IMR-90 (cell line): ENCODE measurements around the gene NKD1. TPM values are rescaled to one million over a fixed set of nuclear protein-coding genes. Genes with fewer than 3 reads are reported as not detected.

Experiments
- ATAC-seq: fragments of 200-7000 bp; cut with Tn5 transposase; 2 replicates; pipeline ENCODE4 v1.9.1; 2020; ENCODE audit warnings: low read depth, mild to moderate bottlenecking, moderate library complexity
- BruUV-seq: library from RNA; stranded (reverse); fragments of 400-500 nt; replicated peaks from 2 replicates; lab custom pipeline; 2021; lab: Mats Ljungman, UMichigan
- CTCF ChIA-PET: fragments of 300-600 bp; formaldehyde crosslinking; extraction: SDS; loops from one replicate; lab custom pipeline; 2021; ENCODE audit warnings: antibody characterized with exemption; lab: Yijun Ruan, JAX
- POLR2A ChIA-PET: fragments of 300-600 bp; sonication (Branson Sonifier 250); formaldehyde crosslinking; loops from one replicate; lab custom pipeline; 2022; ENCODE audit warnings: antibody characterized with exemption; ENCODE audit not compliant: unreplicated experiment; lab: Charles Lee
- DNase-seq: peaks from one replicate; pipeline ENCODE4 v3.0.0; 2013
- H2AFZ ChIP-seq: replicated peaks from 2 replicates; pipeline ENCODE3; 2013; ENCODE audit warnings: low read length, mild to moderate bottlenecking; ENCODE audit not compliant: poor library complexity
- H2AK5ac ChIP-seq: 2 replicates; pipeline ENCODE4 v1.6.1; 2013; ENCODE audit warnings: low read depth, low read length, inconsistent platforms
- H2AK9ac ChIP-seq: replicated peaks from 2 replicates; pipeline ENCODE3; 2013; ENCODE audit warnings: mild to moderate bottlenecking, low read depth, low read length, moderate library complexity; ENCODE audit not compliant: poor library complexity
- H2BK120ac ChIP-seq: 2 replicates; pipeline ENCODE4 v1.6.1; 2013; ENCODE audit warnings: low read depth, low read length, inconsistent platforms
- H2BK15ac ChIP-seq: 3 replicates; pipeline ENCODE4 v1.6.1; 2013; ENCODE audit warnings: low read depth, low read length, inconsistent platforms
- H2BK20ac ChIP-seq: 2 replicates; pipeline ENCODE4 v1.6.1; 2013; ENCODE audit warnings: low read depth, mild to moderate bottlenecking, inconsistent platforms, low read length, moderate library complexity
- H2BK5ac ChIP-seq: 2 replicates; pipeline ENCODE4 v1.6.1; 2013; ENCODE audit warnings: mild to moderate bottlenecking, low read depth, low read length, inconsistent platforms; ENCODE audit not compliant: poor library complexity, severe bottlenecking
- H3K14ac ChIP-seq: replicated peaks from 2 replicates; pipeline ENCODE4 v1.6.1; 2013; ENCODE audit warnings: low read depth, low read length, inconsistent platforms
- H3K18ac ChIP-seq: 2 replicates; pipeline ENCODE4 v1.6.1; 2013; ENCODE audit warnings: low read depth, low read length, control low read depth
- H3K23ac ChIP-seq: 2 replicates; pipeline ENCODE4 v1.6.1; 2013; ENCODE audit warnings: low read depth, low read length, inconsistent platforms
- H3K27ac ChIP-seq: 2 replicates; pipeline ENCODE4 v1.5.1; 2013; ENCODE audit warnings: mild to moderate bottlenecking, control low read depth, low read length; ENCODE audit not compliant: insufficient read depth
- H3K27me3 ChIP-seq: 2 replicates; pipeline ENCODE4 v1.6.1; 2013; ENCODE audit warnings: low read length; ENCODE audit not compliant: control insufficient read depth, insufficient read depth
- H3K36me3 ChIP-seq: 2 replicates; pipeline ENCODE4 v1.6.1; 2013; ENCODE audit warnings: low read length, mixed read lengths; ENCODE audit not compliant: control insufficient read depth, insufficient read depth
- H3K4ac ChIP-seq: 2 replicates; pipeline ENCODE4 v1.6.1; 2013; ENCODE audit warnings: low read depth, low read length, inconsistent platforms
- H3K4me1 ChIP-seq: 2 replicates; pipeline ENCODE4 v1.6.1; 2013; ENCODE audit warnings: low read length, mixed read lengths; ENCODE audit not compliant: control insufficient read depth, insufficient read depth
- H3K4me2 ChIP-seq: 2 replicates; pipeline ENCODE4 v1.6.1; 2013; ENCODE audit warnings: low read depth, mild to moderate bottlenecking, control low read depth, low read length, moderate library complexity
- H3K4me3 ChIP-seq: 2 replicates; pipeline ENCODE4 v1.5.1; 2013; ENCODE audit warnings: low read depth, mild to moderate bottlenecking, control low read depth, low read length, moderate library complexity; ENCODE audit not compliant: insufficient read depth
- H3K56ac ChIP-seq: 2 replicates; pipeline ENCODE4 v1.6.1; 2013; ENCODE audit warnings: low read length, inconsistent platforms; ENCODE audit not compliant: insufficient read depth; ENCODE audit errors: extremely low read depth
- H3K79me1 ChIP-seq, 2 experiments: 2 replicates each; pipeline ENCODE4 v1.6.1; 2013; ENCODE audit warnings: low read length in 2 of 2, inconsistent platforms in 1 of 2, low read depth in 1 of 2
- H3K9ac ChIP-seq: 2 replicates; pipeline ENCODE4 v1.6.1; 2013; ENCODE audit warnings: low read depth, low read length, control low read depth
- H3K9me1 ChIP-seq: 2 replicates; pipeline ENCODE4 v1.6.1; 2013; ENCODE audit warnings: low read length, inconsistent platforms; ENCODE audit not compliant: insufficient read depth
- H3K9me3 ChIP-seq: 2 replicates; pipeline ENCODE4 v1.6.1; 2013; ENCODE audit warnings: low read length; ENCODE audit not compliant: control insufficient read depth, insufficient read depth
- H4K20me1 ChIP-seq: 2 replicates; pipeline ENCODE4 v1.6.1; 2013; ENCODE audit warnings: low read length, inconsistent platforms; ENCODE audit not compliant: insufficient read depth
- H4K5ac ChIP-seq: 2 replicates; pipeline ENCODE4 v1.6.1; 2013; ENCODE audit warnings: mild to moderate bottlenecking, low read depth, low read length, control low read depth
- H4K8ac ChIP-seq, 2 experiments: 2 replicates each; pipeline ENCODE4 v1.6.1; 2013; ENCODE audit warnings: low read depth in 2 of 2, low read length in 2 of 2, control low read depth in 1 of 2, inconsistent platforms in 1 of 2
- H4K91ac ChIP-seq: 2 replicates; pipeline ENCODE4 v1.6.1; 2013; ENCODE audit warnings: low read depth, low read length, inconsistent platforms; ENCODE audit not compliant: insufficient read depth
- MAFK ChIP-seq: IDR thresholded peaks from 2 replicates; pipeline ENCODE4 v1.6.1; 2012; ENCODE audit warnings: low read depth, low read length, improper control_type of control experiment
- MXI1 ChIP-seq: IDR thresholded peaks from 2 replicates; pipeline ENCODE4 v1.6.1; 2012; ENCODE audit warnings: low read depth, mild to moderate bottlenecking, low read length, moderate library complexity, borderline replicate concordance
- POLR2A ChIP-seq: IDR thresholded peaks from 2 replicates; pipeline ENCODE4 v1.6.1; 2012; ENCODE audit warnings: mild to moderate bottlenecking, low read depth, low read length
- RAD21 ChIP-seq: IDR thresholded peaks from 2 replicates; pipeline ENCODE4 v1.6.1; 2012; ENCODE audit warnings: low read length, improper control_type of control experiment
- RCOR1 ChIP-seq: IDR thresholded peaks from 2 replicates; pipeline ENCODE4 v1.6.1; 2012; ENCODE audit warnings: mild to moderate bottlenecking, low read length, improper control_type of control experiment; ENCODE audit not compliant: insufficient replicate concordance
- SMC3 ChIP-seq: fragments of 150-350 bp; IDR thresholded peaks from 2 replicates; pipeline ENCODE4 v1.6.1; 2016; ENCODE audit warnings: low read depth, mild to moderate bottlenecking, antibody characterized with exemption, low read length, moderate library complexity
- WGBS, 2 experiments: methylation state at CpG; one replicate each; pipeline versions ENCODE4 v1.1.5 to v1.1.7; 2013; ENCODE audit warnings: missing lambda C conversion rate in 2 of 2; ENCODE audit not compliant: insufficient read length in 1 of 2; ENCODE audit errors: extremely low coverage in 2 of 2; 5-methylcytosine and 5-hydroxymethylcytosine counted together
- dilution Hi-C: fragments of 300-500 bp; cut with HindIII; formaldehyde crosslinking; loops from one replicate; pipeline ENCODE4 v1.14.3; 2018; ENCODE audit warnings: low sequenced_read_pairs; ENCODE audit not compliant: unreplicated experiment
- in situ Hi-C: fragments of 300-500 bp; cut with MboI; formaldehyde crosslinking; loops from 3 replicates; pipeline ENCODE4 v1.14.3; 2019; ENCODE audit warnings: low sequenced_read_pairs, inconsistent platforms, mixed read lengths
- intact Hi-C: fragments of 100-400 bp; cut with micrococcal nuclease; formaldehyde crosslinking; loops from 2 replicates; pipeline ENCODE4 v1.10.0; 2022
- polyA plus RNA-seq, 3 experiments: library from polyadenylated mRNA; depleted of rRNA; stranded (reverse); fragments of >200 nt; gene quantifications; 2 replicates each; pipeline ENCODE4 v1.2.3, GENCODE V29; 2012; ENCODE audit warnings: low replicate concordance in 1 of 3
- total RNA-seq: library from RNA; depleted of rRNA; stranded (reverse); fragments of >200 nt; gene quantifications from 2 replicates; pipeline ENCODE4 v1.2.3, GENCODE V29; 2012
- TF ChIP-seq, protein P1 (sequence below): conservative IDR thresholded peaks from 2 replicates; pipeline ENCODE4 v1.5.1; 2012; ENCODE audit warnings: mild to moderate bottlenecking, low read depth, low read length, improper control_type of control experiment
- TF ChIP-seq, protein P2 (sequence below): fragments of 150-350 bp; IDR thresholded peaks from 2 replicates; pipeline ENCODE4 v1.6.1; 2016; ENCODE audit warnings: low read depth, mild to moderate bottlenecking, low read length, moderate library complexity, borderline replicate concordance

Gene NKD1
- total and polyA plus RNA-seq, 2 of the 4 experiments (the other 2 are of a cell fraction) = not detected

DNA sequence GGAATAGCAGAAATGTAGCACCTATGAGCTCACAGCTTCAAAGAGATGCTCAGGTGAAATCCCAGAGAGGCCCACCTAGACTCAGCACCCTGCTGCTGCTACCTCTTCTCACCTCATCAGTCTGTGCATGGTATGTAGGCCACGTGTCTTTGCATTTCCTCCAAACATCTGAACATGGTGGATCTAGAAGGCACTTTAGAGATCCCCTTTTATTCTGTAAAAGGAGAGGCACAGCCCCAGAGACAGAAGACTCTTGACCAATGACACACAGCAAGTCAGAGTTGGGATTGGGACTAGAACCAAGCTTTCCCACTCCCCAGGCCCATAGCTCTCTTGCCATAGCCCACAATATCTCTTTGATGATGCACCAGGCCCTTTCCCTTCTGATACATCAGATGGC, 19.4 kb upstream of the NKD1 start:
- Histone ChIP-seq H3K4me2 (no peak overlapping the region), H3K27ac (no peak overlapping the region), H2BK15ac (no peak overlapping the region), H3K23ac (no peak overlapping the region), H3K4me3 (no peak overlapping the region), H2BK20ac (no peak overlapping the region), H2AFZ (no peak overlapping the region), H4K20me1 (no peaks in the 10 kb centered on the region), H3K4me1 (no peaks in the 10 kb centered on the region), H4K8ac (no peak overlapping the region), H3K9me1 (no peaks in the 10 kb centered on the region), H3K56ac (no peak overlapping the region), H4K91ac (no peak overlapping the region), H3K27me3 (no peaks in the 10 kb centered on the region), H2AK5ac (no peak overlapping the region), H3K14ac (no peak overlapping the region), H2BK120ac (no peak overlapping the region), H3K18ac (no peak overlapping the region), H3K4ac (no peak overlapping the region), H3K79me1 (no peaks in the 10 kb centered on the region), H2BK5ac (no peak overlapping the region), H3K9me3 (no peaks in the 10 kb centered on the region), H2AK9ac (no peak overlapping the region), H3K36me3 (no peaks in the 10 kb centered on the region), H3K9ac (no peak overlapping the region), H4K5ac (no peak overlapping the region)
- no TSS peak for BruUV-seq
- CTCF ChIA-PET = no interaction called here
- TF ChIP-seq, protein P1, sequence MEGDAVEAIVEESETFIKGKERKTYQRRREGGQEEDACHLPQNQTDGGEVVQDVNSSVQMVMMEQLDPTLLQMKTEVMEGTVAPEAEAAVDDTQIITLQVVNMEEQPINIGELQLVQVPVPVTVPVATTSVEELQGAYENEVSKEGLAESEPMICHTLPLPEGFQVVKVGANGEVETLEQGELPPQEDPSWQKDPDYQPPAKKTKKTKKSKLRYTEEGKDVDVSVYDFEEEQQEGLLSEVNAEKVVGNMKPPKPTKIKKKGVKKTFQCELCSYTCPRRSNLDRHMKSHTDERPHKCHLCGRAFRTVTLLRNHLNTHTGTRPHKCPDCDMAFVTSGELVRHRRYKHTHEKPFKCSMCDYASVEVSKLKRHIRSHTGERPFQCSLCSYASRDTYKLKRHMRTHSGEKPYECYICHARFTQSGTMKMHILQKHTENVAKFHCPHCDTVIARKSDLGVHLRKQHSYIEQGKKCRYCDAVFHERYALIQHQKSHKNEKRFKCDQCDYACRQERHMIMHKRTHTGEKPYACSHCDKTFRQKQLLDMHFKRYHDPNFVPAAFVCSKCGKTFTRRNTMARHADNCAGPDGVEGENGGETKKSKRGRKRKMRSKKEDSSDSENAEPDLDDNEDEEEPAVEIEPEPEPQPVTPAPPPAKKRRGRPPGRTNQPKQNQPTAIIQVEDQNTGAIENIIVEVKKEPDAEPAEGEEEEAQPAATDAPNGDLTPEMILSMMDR = no peak
- TF ChIP-seq POLR2A (no peak), RCOR1 (no peak), RAD21 (no peak), MAFK (no peak), SMC3 (no peak), MXI1 (no peak)
- TF ChIP-seq, protein P2, sequence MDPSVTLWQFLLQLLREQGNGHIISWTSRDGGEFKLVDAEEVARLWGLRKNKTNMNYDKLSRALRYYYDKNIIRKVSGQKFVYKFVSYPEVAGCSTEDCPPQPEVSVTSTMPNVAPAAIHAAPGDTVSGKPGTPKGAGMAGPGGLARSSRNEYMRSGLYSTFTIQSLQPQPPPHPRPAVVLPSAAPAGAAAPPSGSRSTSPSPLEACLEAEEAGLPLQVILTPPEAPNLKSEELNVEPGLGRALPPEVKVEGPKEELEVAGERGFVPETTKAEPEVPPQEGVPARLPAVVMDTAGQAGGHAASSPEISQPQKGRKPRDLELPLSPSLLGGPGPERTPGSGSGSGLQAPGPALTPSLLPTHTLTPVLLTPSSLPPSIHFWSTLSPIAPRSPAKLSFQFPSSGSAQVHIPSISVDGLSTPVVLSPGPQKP = no peak
- intact Hi-C loops (no loop called here), dilution Hi-C loops (no loop called here), in situ Hi-C loops (no loop called here)
- WGBS, 2 experiments = no CpG with 5 or more reads among the region's 1 CpG
- ATAC-seq (no peak), DNase-seq (no peak)
- POLR2A ChIA-PET = no interaction called here
